Fibroblast of upper back skin (primary cell): ENCODE data around the gene GPBAR1.
"Not testable (repeated sequence)": the region's sequence is repeated elsewhere in the genome, so short reads cannot be mapped to it uniquely, and the experiment has no call there.

Experiments
- DNase-seq: peaks from one replicate; pipeline ENCODE4 v3.0.0-alpha.2; 2013

GPBAR1 gene

GRCh38 chr2:218270721-218271486 is 10.1 kb downstream of the GPBAR1 start:
- no peak for DNase-seq

- no peak for DNase-seq
These were observed 10.6 kb downstream of the GPBAR1 start for GRCh38 chr2:218271487-218271797.

GRCh38 chr2:218271865-218272530 is 11.2 kb downstream of the GPBAR1 start:
- no peak for DNase-seq

- peak; percentile 85 for DNase-seq
These were observed 11.9 kb downstream of the GPBAR1 start for GRCh38 chr2:218272531-218273212.

- DNase-seq = not testable (repeated sequence)
These were observed 12.5 kb downstream of the GPBAR1 start for GRCh38 chr2:218273214-218273907.

GRCh38 chr2:218273908-218274249 is 13.1 kb downstream of the GPBAR1 start:
- DNase-seq = no peak

- no peak for DNase-seq
These were observed 13.8 kb downstream of the GPBAR1 start for GRCh38 chr2:218274586-218274985.

- DNase-seq = no peak
These were observed 14.7 kb downstream of the GPBAR1 start for GRCh38 chr2:218275371-218276072.

- no peak for DNase-seq
These were observed 16.4 kb downstream of the GPBAR1 start for GRCh38 chr2:218276986-218277755.

GRCh38 chr2:218277921-218278320 is 17.1 kb downstream of the GPBAR1 start:
- no peak for DNase-seq

- DNase-seq = no peak
These were observed 17.9 kb downstream of the GPBAR1 start for GRCh38 chr2:218278531-218279360.

- DNase-seq = no peak
These were observed 19.6 kb downstream of the GPBAR1 start for GRCh38 chr2:218280260-218280870.

GRCh38 chr2:218281449-218281848 is 20.6 kb downstream of the GPBAR1 start:
- DNase-seq = no peak

- DNase-seq = no peak
These were observed 21.6 kb downstream of the GPBAR1 start for GRCh38 chr2:218282173-218282991.

- DNase-seq = peak; percentile 42
These were observed 23.4 kb downstream of the GPBAR1 start for GRCh38 chr2:218284106-218284811.

GRCh38 chr2:218285604-218286003 is 24.8 kb downstream of the GPBAR1 start:
- no peak for DNase-seq

- peak; percentile 92 for DNase-seq
These were observed 26.0 kb downstream of the GPBAR1 start for GRCh38 chr2:218286570-218287459.
